ENCODE data around the gene SNAP47. TPM values are rescaled to one million over a fixed set of nuclear protein-coding genes. Genes with fewer than 3 reads are reported as not detected.

SNAP47 gene
- total RNA-seq, 1 donor from 2014 or later, result 52.8 TPM

DNA sequence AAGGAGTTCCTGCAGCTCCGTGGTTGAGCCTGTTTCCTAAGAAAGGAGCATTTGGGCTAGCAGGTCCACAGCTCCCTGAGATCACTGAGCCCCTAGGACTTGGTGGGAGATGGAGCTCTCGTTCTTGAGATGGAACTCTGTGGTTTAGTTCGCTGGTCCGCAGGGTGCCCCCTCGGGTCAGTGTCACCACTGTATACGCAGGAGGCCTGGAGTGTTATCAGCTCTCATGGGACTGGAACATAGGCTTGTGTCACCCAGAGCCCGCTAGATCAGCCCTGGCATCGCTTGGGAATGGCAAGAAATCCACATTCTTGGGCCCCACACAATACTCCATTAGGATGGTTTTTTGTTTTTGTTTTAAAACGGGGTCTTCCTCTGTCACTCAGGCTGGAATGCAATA lies 3.6 kb downstream of the SNAP47 start:
- H3K79me2 ChIP-seq (ENCODE audit: low read depth), result peaks cover 97% of the 10 kb centered on the region
- H4K20me1 ChIP-seq (ENCODE audit: low read depth), result peaks cover 62% of the 10 kb centered on the region
- H3K4me1 ChIP-seq, result peaks cover 5% of the 10 kb centered on the region
- H3K4me2 ChIP-seq, result no peak overlapping the region
- Mint-ChIP-seq H3K4me3 (no peak overlapping the region), H3K4me1 (peaks cover 16% of the 10 kb centered on the region), H3K36me3 (peaks cover 4% of the 10 kb centered on the region), H3K27me3 (ENCODE audit: insufficient read depth, low read depth) (peaks cover 11% of the 10 kb centered on the region), H3K27ac (no peak overlapping the region), H3K9me3 (no peaks in the 10 kb centered on the region)
- no peak overlapping the region for H3K4me3 ChIP-seq
- DNase-seq (ENCODE audit: low spot score), result no peak
- no peaks in the 10 kb centered on the region for H3K9me3 ChIP-seq (ENCODE audit: low read depth)
- H3F3A ChIP-seq (ENCODE audit: low read depth), result no peaks in the 10 kb centered on the region
- H3K27me3 ChIP-seq, result no peaks in the 10 kb centered on the region
- TF ChIP-seq EZH2 (IDR thresholded peaks at IDR 0.05) (no peak), EZH2phosphoT487 (IDR thresholded peaks at IDR 0.05) (no peak)
- TF ChIP-seq, protein P1, sequence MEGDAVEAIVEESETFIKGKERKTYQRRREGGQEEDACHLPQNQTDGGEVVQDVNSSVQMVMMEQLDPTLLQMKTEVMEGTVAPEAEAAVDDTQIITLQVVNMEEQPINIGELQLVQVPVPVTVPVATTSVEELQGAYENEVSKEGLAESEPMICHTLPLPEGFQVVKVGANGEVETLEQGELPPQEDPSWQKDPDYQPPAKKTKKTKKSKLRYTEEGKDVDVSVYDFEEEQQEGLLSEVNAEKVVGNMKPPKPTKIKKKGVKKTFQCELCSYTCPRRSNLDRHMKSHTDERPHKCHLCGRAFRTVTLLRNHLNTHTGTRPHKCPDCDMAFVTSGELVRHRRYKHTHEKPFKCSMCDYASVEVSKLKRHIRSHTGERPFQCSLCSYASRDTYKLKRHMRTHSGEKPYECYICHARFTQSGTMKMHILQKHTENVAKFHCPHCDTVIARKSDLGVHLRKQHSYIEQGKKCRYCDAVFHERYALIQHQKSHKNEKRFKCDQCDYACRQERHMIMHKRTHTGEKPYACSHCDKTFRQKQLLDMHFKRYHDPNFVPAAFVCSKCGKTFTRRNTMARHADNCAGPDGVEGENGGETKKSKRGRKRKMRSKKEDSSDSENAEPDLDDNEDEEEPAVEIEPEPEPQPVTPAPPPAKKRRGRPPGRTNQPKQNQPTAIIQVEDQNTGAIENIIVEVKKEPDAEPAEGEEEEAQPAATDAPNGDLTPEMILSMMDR (IDR thresholded peaks at IDR 0.05), result no peak
- H2AFZ ChIP-seq (replicated peaks), result no peak overlapping the region
- no peak overlapping the region for H3K27ac ChIP-seq
- no peak overlapping the region for H3K9ac ChIP-seq
- no peaks in the 10 kb centered on the region for H3K36me3 ChIP-seq

DNA sequence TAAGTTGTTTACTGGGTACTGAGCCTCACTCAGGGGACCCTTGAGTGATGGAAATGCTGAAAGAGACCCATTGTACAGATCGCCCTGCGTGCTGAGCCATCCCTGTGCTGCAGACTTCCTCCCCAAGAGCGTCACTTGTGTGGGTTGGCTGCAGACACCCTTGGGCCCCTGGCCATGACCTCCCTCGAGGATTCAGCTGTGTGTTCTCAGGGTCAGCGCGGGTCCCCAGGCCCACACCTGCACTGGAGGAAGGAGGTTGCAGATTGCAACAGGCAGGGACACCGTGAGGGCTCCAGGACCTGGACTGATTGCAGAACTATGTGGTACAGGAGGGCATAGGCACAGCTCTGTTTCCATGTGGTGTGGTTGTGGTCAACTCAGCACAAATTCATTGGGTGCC lies 4.4 kb downstream of the SNAP47 start:
- Mint-ChIP-seq H3K27me3 (ENCODE audit: insufficient read depth, low read depth) (peaks cover 12% of the 10 kb centered on the region), H3K27ac (no peak overlapping the region), H3K4me1 (peaks cover 11% of the 10 kb centered on the region), H3K4me3 (no peak overlapping the region), H3K36me3 (peaks cover 4% of the 10 kb centered on the region), H3K9me3 (no peaks in the 10 kb centered on the region)
- no peaks in the 10 kb centered on the region for H3K36me3 ChIP-seq
- no peak overlapping the region for H3K9ac ChIP-seq
- peaks cover 67% of the 10 kb centered on the region for H4K20me1 ChIP-seq (ENCODE audit: low read depth)
- DNase-seq (ENCODE audit: low spot score), result no peak
- H3K27me3 ChIP-seq, result no peaks in the 10 kb centered on the region
- no peaks in the 10 kb centered on the region for H3K9me3 ChIP-seq (ENCODE audit: low read depth)
- no peak overlapping the region for H3K4me3 ChIP-seq
- H3K4me1 ChIP-seq, result no peaks in the 10 kb centered on the region
- no peak overlapping the region for H2AFZ ChIP-seq (replicated peaks)
- H3K4me2 ChIP-seq, result no peak overlapping the region
- H3K79me2 ChIP-seq (ENCODE audit: low read depth), result peaks cover 97% of the 10 kb centered on the region
- H3K27ac ChIP-seq, result no peak overlapping the region
- no peak for TF ChIP-seq EZH2 (IDR thresholded peaks at IDR 0.05)
- no peak for TF ChIP-seq EZH2phosphoT487 (IDR thresholded peaks at IDR 0.05)
- TF ChIP-seq, protein P1 (IDR thresholded peaks at IDR 0.05), result no peak
- no peaks in the 10 kb centered on the region for H3F3A ChIP-seq (ENCODE audit: low read depth)

DNA sequence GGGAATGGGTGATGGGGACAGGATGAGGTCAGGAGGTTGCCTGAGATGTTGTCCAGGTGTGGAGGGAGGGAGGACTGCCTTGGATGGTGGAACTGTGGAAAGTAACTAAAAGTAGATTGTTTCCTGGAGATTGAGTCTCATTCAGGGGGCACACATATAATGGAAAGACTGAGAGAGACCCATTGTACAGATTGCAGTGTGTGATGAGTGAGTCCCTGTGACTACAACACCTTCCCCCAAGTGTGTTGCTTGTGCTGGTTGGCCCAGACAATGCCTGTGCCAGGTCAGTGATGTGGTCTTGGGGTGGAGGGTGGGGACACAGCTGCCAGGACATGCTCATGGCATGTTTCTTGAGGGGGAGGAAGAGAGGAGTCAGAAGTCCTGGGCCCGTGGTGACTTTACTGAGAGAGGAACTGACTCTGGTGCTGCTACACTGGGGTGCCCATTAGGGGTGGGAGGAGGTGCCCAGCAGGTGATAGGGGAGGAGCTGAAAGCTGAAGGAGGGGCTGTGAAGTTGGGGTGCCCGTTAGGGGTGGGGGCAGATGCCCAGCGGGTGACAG lies 5.2 kb downstream of the SNAP47 start:
- Histone ChIP-seq H3K4me3 (no peak overlapping the region), H3K4me1 (no peaks in the 10 kb centered on the region), H2AFZ (replicated peaks) (no peak overlapping the region), H3K79me2 (ENCODE audit: low read depth) (peaks cover 99% of the 10 kb centered on the region), H3K9ac (no peak overlapping the region), H3K36me3 (no peaks in the 10 kb centered on the region), H3K9me3 (ENCODE audit: low read depth) (no peaks in the 10 kb centered on the region), H3F3A (ENCODE audit: low read depth) (no peaks in the 10 kb centered on the region), H3K27ac (no peak overlapping the region), H3K4me2 (no peak overlapping the region), H4K20me1 (ENCODE audit: low read depth) (peaks cover 75% of the 10 kb centered on the region), H3K27me3 (no peaks in the 10 kb centered on the region)
- Mint-ChIP-seq H3K36me3 (peaks cover 4% of the 10 kb centered on the region), H3K4me1 (peaks cover 11% of the 10 kb centered on the region), H3K27ac (peak overlapping the region; percentile 94), H3K4me3 (peak overlapping the region; percentile 68), H3K27me3 (ENCODE audit: insufficient read depth, low read depth) (peaks cover 11% of the 10 kb centered on the region), H3K9me3 (no peaks in the 10 kb centered on the region)
- no peak for DNase-seq (ENCODE audit: low spot score)
- no peak for TF ChIP-seq EZH2phosphoT487 (IDR thresholded peaks at IDR 0.05)
- TF ChIP-seq EZH2 (IDR thresholded peaks at IDR 0.05), result no peak
- TF ChIP-seq, protein P1 (IDR thresholded peaks at IDR 0.05), result no peak
